Ectodermal cell (in vitro differentiated cells): ENCODE measurements around the gene DENND1B.

ENCODE experiments used
- H3K27ac ChIP-seq: 2 replicates; pipeline ENCODE4 v1.7.0; 2013; ENCODE audit warnings: mild to moderate bottlenecking, low read depth, low read length; ENCODE audit not compliant: insufficient read depth, poor library complexity, severe bottlenecking
- H3K27me3 ChIP-seq: 2 replicates; pipeline ENCODE4 v1.7.0; 2013; ENCODE audit warnings: mild to moderate bottlenecking, low read length; ENCODE audit not compliant: insufficient read depth, control insufficient read depth, poor library complexity, severe bottlenecking
- H3K36me3 ChIP-seq: one replicate; pipeline ENCODE4 v1.7.0; 2013; ENCODE audit warnings: low read length; ENCODE audit not compliant: control insufficient read depth, insufficient read depth
- H3K4me1 ChIP-seq: one replicate; pipeline ENCODE4 v1.7.0; 2013; ENCODE audit warnings: low read length; ENCODE audit not compliant: control insufficient read depth, insufficient read depth
- H3K4me3 ChIP-seq: 2 replicates; pipeline ENCODE4 v1.7.0; 2013; ENCODE audit warnings: low read depth, low read length, control low read depth; ENCODE audit not compliant: insufficient read depth
- H3K9me3 ChIP-seq: 2 replicates; pipeline ENCODE4 v1.7.0; 2013; ENCODE audit warnings: mild to moderate bottlenecking, low read length, moderate library complexity; ENCODE audit not compliant: control insufficient read depth
- WGBS, 2 experiments: methylation state at CpG; one replicate each; pipeline ENCODE4 v1.1.7; 2013; ENCODE audit warnings: missing lambda C conversion rate in 2 of 2; 5-methylcytosine and 5-hydroxymethylcytosine counted together

Gene DENND1B

DNA sequence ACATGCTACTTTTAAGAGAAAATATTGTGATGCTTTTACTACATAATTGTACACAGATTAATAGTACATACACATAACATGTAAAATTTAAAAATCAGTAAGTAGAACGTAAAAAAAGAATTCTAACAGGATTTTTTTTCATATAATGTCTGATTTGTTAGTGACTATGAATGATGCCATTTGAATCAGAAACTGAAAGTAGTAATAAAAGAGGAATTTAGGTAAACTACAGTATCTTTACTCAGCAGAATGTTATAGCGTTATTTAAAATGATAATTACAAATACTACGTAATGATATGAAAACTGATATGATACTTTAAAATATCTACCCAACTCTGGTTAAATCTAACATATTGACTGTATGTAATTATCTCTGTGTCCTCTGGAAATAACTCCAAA lies 116.1 kb downstream of the DENND1B start:
- WGBS, 2 experiments, result 100% methylated on average over 1 of the region's 3 CpGs; no CpG with 5 or more reads in 1 of the 2 experiments
- no peaks in the 10 kb centered on the region for H3K9me3 ChIP-seq
- H3K36me3 ChIP-seq, result no peaks in the 10 kb centered on the region
- no peaks in the 10 kb centered on the region for H3K27me3 ChIP-seq
- no peak overlapping the region for H3K4me3 ChIP-seq
- H3K27ac ChIP-seq, result no peak overlapping the region
- no peaks in the 10 kb centered on the region for H3K4me1 ChIP-seq

DNA sequence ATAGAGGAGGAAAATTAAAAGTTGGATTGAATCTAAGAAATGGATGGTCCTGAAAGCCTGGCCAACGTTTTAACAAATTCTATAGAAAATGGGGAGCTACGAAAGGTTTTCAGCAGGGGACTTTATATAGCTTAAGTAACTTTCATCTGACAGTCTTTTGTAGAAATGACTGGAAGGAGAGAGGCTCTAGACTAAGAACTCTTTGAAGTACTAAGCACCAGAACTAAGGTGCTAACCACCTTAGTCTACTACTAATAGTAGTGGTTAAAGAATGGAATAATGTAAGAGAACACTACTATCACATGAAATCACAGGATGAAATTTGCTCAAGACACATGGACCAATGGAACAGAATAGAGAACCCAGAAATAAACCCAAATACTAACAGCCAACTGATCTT lies 126.1 kb downstream of the DENND1B start:
- H3K27me3 ChIP-seq, result no peaks in the 10 kb centered on the region
- no peaks in the 10 kb centered on the region for H3K9me3 ChIP-seq
- no peak overlapping the region for H3K4me3 ChIP-seq
- H3K27ac ChIP-seq, result no peak overlapping the region
- no peaks in the 10 kb centered on the region for H3K4me1 ChIP-seq
- no peaks in the 10 kb centered on the region for H3K36me3 ChIP-seq
- WGBS, 2 experiments, result 79 to 85% methylated on average over 2 of the region's 2 CpGs

DNA sequence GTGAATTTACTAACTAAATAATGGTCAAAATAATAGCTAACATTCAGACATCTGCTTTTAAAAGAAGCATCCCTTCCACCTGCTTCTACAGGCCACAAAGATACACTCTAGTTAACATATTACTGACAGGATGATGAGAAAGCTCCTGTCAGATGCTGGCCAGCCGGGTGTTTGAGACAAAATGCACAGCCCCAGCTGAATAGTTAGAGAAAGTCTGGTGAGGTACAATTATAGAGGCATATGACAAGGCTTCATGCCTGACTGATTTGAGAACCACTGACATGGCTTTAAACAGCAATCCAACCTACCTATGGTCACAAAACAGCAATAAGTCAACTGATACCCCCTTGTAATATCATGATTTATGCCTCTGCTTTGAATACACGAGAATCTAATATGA lies 137.0 kb downstream of the DENND1B start:
- Histone ChIP-seq H3K36me3 (no peaks in the 10 kb centered on the region), H3K4me1 (peaks cover 4% of the 10 kb centered on the region), H3K4me3 (no peak overlapping the region), H3K9me3 (no peaks in the 10 kb centered on the region), H3K27me3 (no peaks in the 10 kb centered on the region), H3K27ac (no peak overlapping the region)
- 88 to 90% methylated on average over 2 of the region's 2 CpGs for WGBS, 2 experiments

DNA sequence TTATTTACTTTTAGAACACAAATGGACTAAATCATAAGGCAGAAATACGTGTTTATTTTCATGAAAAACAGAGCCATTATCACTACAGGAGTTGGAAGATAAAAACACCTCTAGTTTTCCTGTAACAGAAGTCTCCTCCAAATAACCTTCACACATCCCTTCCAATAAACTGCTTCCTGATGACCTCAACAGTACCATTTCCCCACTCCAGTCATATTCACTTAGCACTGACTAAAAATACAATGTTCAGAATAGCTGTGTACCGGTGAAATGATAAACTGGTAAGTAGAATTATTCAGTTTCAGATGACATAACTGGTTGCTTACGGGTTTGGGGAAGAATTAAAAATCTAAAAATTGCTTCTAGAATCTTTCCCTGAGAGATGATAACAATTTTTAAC lies 137.9 kb downstream of the DENND1B start:
- Histone ChIP-seq H3K27ac (no peak overlapping the region), H3K36me3 (no peaks in the 10 kb centered on the region), H3K4me1 (peaks cover 4% of the 10 kb centered on the region), H3K4me3 (no peak overlapping the region), H3K27me3 (no peaks in the 10 kb centered on the region), H3K9me3 (no peaks in the 10 kb centered on the region)
- WGBS, 2 experiments, result 90 to 95% methylated on average over 3 of the region's 3 CpGs

DNA sequence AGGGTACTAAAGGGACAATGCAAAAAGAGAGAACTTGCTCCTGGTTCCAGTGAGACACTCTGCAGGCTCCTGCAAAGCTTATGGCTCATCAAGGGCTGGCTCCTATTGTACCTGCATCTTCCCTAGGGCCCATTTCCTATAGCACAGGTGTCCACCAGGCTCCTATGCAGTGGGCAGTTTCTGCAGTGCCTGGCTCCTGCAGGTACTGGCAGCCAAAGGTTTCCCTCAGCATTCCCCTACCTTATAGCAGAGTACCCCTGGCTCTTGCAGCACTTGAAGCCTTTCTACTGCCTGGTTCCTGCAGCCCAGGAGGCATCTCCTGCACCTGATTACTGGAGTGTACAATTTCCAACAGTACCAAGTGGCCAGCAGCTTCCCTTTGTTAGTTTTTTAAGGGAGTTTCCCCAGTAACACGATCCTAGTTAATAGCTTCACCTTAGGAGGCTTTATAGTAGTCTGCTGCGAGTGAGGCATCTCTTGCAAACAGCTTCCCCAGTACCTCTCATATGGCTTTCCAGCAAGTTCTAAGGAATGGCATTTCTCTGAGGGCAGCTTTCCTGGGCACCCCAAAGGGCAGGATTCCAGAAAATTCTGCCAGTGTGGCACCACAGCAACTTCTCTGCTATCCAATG lies 141.7 kb downstream of the DENND1B start:
- Histone ChIP-seq H3K27ac (no peak overlapping the region), H3K4me3 (no peak overlapping the region), H3K4me1 (peaks cover 4% of the 10 kb centered on the region), H3K27me3 (no peaks in the 10 kb centered on the region), H3K9me3 (no peaks in the 10 kb centered on the region), H3K36me3 (no peaks in the 10 kb centered on the region)
- 47 to 58% methylated on average over 2 of the region's 2 CpGs for WGBS, 2 experiments

DNA sequence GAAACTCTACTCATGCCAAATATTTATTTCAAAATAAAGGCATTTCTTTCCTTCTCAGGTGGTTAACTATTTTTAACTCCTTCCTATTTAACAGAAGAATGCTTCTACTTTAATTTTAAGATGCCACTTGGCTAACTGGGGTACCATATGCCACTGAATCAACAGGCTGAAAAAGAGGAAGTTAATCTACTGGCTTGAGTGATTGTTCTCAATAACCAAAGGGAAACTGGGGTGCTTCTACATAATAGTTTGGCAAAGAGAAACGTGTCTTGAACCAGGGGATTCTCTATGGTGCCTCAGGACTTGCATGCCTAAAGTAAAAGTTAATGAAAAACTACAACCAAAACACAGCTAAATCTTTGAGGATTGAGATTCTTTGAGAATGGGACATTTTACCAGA lies 142.6 kb downstream of the DENND1B start:
- H3K27me3 ChIP-seq, result no peaks in the 10 kb centered on the region
- WGBS, 2 experiments, result 80 to 89% methylated on average over 1 of the region's 1 CpG
- H3K4me1 ChIP-seq, result peaks cover 4% of the 10 kb centered on the region
- no peaks in the 10 kb centered on the region for H3K36me3 ChIP-seq
- H3K27ac ChIP-seq, result no peak overlapping the region
- H3K9me3 ChIP-seq, result no peaks in the 10 kb centered on the region
- H3K4me3 ChIP-seq, result no peak overlapping the region

DNA sequence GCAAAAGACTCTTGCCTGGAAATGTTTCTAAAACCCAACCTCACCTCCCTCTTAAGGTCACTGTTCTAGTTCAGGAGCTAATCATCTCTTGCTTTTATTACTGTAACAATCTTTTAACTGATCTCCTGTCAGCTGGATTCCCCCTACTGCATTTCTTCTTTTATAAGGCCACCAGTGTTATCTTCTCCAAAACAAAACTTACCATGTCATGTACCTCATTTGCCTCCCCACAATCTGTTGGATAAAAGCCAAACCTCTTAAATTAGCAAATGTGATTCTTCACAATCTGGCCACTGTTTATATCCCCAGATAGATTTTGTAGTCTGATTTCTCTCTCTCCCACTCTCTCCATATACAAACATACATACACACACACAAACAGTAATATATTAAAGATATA lies 143.3 kb downstream of the DENND1B start:
- Histone ChIP-seq H3K4me1 (peaks cover 4% of the 10 kb centered on the region), H3K9me3 (no peaks in the 10 kb centered on the region), H3K36me3 (no peaks in the 10 kb centered on the region), H3K4me3 (no peak overlapping the region), H3K27me3 (no peaks in the 10 kb centered on the region), H3K27ac (no peak overlapping the region)

DNA sequence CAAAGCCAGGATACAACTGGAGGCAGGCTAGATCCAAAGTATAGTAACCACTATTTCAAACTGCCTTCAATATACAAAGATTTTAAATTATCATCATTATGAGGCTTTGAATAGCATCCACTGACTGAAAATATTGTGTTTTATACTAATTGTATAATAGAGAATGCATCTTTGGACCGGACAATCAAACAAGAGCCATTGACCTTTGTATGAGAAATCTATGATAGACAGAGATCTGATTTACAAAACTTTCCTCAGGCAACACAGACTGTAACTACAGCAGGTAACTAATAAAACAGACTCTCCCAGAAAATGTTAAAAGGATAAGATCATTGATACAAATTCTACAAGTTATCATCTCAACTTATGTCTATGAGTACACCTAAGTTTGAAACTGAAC lies 152.9 kb downstream of the DENND1B start:
- Histone ChIP-seq H3K4me1 (no peaks in the 10 kb centered on the region), H3K4me3 (no peak overlapping the region)

DNA sequence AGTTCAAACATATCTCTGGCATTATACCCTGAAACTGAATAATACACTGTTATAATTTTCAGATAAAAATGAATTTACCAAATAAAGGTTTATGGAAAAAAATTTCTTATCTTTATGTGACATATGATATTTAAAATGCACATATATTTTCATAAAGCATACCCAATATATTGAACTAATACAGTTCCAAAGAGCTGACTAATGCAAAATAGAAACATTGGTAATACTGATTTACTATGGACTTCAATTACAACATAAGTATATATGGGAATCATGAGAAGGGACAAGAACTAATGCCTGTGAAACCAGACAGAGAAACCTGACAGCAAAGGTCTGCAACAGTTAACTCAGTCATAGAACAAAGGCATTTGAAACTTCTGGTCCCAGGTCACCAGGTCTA lies 153.5 kb downstream of the DENND1B start:
- Histone ChIP-seq H3K4me1 (no peaks in the 10 kb centered on the region), H3K27ac (no peak overlapping the region), H3K36me3 (no peaks in the 10 kb centered on the region), H3K27me3 (no peaks in the 10 kb centered on the region), H3K4me3 (no peak overlapping the region), H3K9me3 (no peaks in the 10 kb centered on the region)

More for the DNA sequence above, 152.9 kb downstream of the DENND1B start:
- WGBS, 2 experiments, result 100% methylated on average over 1 of the region's 1 CpG
- H3K27ac ChIP-seq, result no peak overlapping the region
- H3K27me3 ChIP-seq, result no peaks in the 10 kb centered on the region
- no peaks in the 10 kb centered on the region for H3K9me3 ChIP-seq
- H3K36me3 ChIP-seq, result no peaks in the 10 kb centered on the region

DNA sequence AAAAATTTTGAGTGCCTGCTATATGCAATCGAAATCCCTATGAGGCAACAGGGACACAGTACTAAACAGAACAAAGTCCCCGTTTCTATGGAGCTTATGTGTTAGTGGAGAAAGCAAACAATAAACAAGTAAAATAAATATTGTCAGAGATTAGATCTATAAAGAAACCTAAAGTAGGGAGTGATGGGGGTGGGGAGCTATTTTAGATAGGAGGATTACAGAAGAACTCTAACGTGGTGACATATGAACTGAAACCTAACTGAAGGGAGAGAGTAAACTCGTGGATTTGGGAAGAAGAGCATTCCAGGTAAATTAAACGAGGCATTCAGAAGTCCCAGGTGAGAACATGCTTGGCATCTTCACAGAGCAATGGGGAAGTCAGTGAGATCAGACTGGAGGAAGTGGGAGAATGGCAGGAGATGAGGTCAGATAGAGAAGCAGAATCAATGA lies 154.5 kb downstream of the DENND1B start:
- 88 to 92% methylated on average over 3 to 5 of the region's 5 CpGs for WGBS, 2 experiments

More for the DNA sequence above, 154.5 kb downstream of the DENND1B start:
- Histone ChIP-seq H3K4me1 (no peaks in the 10 kb centered on the region), H3K27ac (no peak overlapping the region), H3K4me3 (no peak overlapping the region), H3K27me3 (no peaks in the 10 kb centered on the region), H3K36me3 (no peaks in the 10 kb centered on the region), H3K9me3 (no peaks in the 10 kb centered on the region)
